Measurements from ENCODE around the gene JAZF1. TPM values are rescaled to one million over a fixed set of nuclear protein-coding genes. Genes with fewer than 3 reads are reported as not detected.

Gene JAZF1
- total RNA-seq, 4 donors from 2014 or later, result 1.6 to 8.6 (median 5.3) TPM

- H3K27ac ChIP-seq, result no peak overlapping the region
- peaks cover 3 to 4% of the 10 kb centered on the region in 2 donors for H3K4me1 ChIP-seq
- H3K36me3 ChIP-seq, result no peaks in the 10 kb centered on the region
- in situ Hi-C loops (cut with MboI; ENCODE audit: low sequenced_read_pairs in 4 of 4), result loop anchor here in 1 of 4 donors (10.0 kb wide), 1 partner anchor 104 kb away; no protein-coding TSS in a partner anchor
- intact Hi-C loops (cut with DNase I; ENCODE audit: low total_unique reads), result loop anchor here (10.0 kb wide), 2 partner anchors 364 to 454 kb away; partner anchors contain the start of gene HIBADH
- H3K9me3 ChIP-seq, result no peaks in the 10 kb centered on the region
- H3K27me3 ChIP-seq, result no peaks in the 10 kb centered on the region
- H3K4me3 ChIP-seq, result no peak overlapping the region
- TF ChIP-seq POLR2A (IDR thresholded peaks at IDR 0.05), result no peak
- no peak for TF ChIP-seq CTCF (IDR thresholded peaks at IDR 0.05 in 4 of 5, conservative IDR thresholded peaks at IDR 0.05 in 1 of 5)
- DNase-seq (no peak), ATAC-seq (no peak)
Measured at GRCh38 chr7:28029051-28029450, 151.5 kb downstream of the JAZF1 start.

DNA sequence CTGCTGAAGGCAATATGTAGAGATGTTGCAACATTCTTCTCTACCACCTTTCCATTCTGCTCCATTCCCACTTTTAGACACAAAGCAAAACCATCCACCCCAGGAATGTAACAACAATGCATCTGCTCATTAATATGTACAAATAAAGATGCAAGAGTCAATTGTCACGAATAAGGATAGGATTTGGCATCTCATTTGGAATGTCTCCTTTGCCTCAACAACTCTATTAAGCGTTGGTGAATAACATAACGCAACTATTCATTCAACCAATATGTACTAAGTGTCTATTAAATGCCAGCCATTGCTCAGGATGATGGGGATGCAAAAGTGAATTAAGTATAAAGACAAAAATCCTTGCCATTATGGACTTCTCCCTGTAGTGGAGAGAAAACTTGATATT lies 152.1 kb downstream of the JAZF1 start:
- Histone ChIP-seq H3K4me3 (no peak overlapping the region), H3K4me1 (peaks cover 3 to 4% of the 10 kb centered on the region in 2 donors), H3K36me3 (no peaks in the 10 kb centered on the region), H3K9me3 (no peaks in the 10 kb centered on the region), H3K27ac (no peak overlapping the region), H3K27me3 (no peaks in the 10 kb centered on the region)
- in situ Hi-C loops (cut with MboI; ENCODE audit: low sequenced_read_pairs in 4 of 4), result loop anchor here in 1 of 4 donors (10.0 kb wide), 1 partner anchor 104 kb away; no protein-coding TSS in a partner anchor
- DNase-seq (no peak), ATAC-seq (no peak)
- intact Hi-C loops (cut with DNase I; ENCODE audit: low total_unique reads), result loop anchor here (10.0 kb wide), 2 partner anchors 364 to 454 kb away; partner anchors contain the start of gene HIBADH
- TF ChIP-seq CTCF (IDR thresholded peaks at IDR 0.05 in 4 of 5, conservative IDR thresholded peaks at IDR 0.05 in 1 of 5) (no peak), POLR2A (IDR thresholded peaks at IDR 0.05) (no peak)

- intact Hi-C loops (cut with DNase I; ENCODE audit: low total_unique reads) (loop anchor here (10.0 kb wide), 2 partner anchors 361 to 451 kb away; partner anchors contain the start of gene HIBADH), in situ Hi-C loops (cut with MboI; ENCODE audit: low sequenced_read_pairs in 4 of 4) (loop anchor here in 1 of 4 donors (10.0 kb wide), 1 partner anchor 101 kb away; no protein-coding TSS in a partner anchor)
- H3K27ac ChIP-seq, result no peak overlapping the region
- peaks cover 3 to 4% of the 10 kb centered on the region in 2 donors for H3K4me1 ChIP-seq
- H3K9me3 ChIP-seq, result no peaks in the 10 kb centered on the region
- no peak for ATAC-seq
- no peak for TF ChIP-seq CTCF (IDR thresholded peaks at IDR 0.05 in 4 of 5, conservative IDR thresholded peaks at IDR 0.05 in 1 of 5)
- no peak for TF ChIP-seq POLR2A (IDR thresholded peaks at IDR 0.05)
- H3K27me3 ChIP-seq, result no peaks in the 10 kb centered on the region
- DNase-seq, result no peak
- no peak overlapping the region for H3K4me3 ChIP-seq
- H3K36me3 ChIP-seq, result no peaks in the 10 kb centered on the region
Measured at GRCh38 chr7:28026237-28026636, 154.4 kb downstream of the JAZF1 start.

GRCh38 chr7:28024786-28025334 lies 155.7 kb downstream of the JAZF1 start:
- no peak for TF ChIP-seq POLR2A (IDR thresholded peaks at IDR 0.05)
- no peak for TF ChIP-seq CTCF (IDR thresholded peaks at IDR 0.05 in 4 of 5, conservative IDR thresholded peaks at IDR 0.05 in 1 of 5)
- in situ Hi-C loops (cut with MboI; ENCODE audit: low sequenced_read_pairs in 4 of 4) (loop anchor here in 2 of 4 donors (10.0 to 25.0 kb wide), 2 partner anchors 100 to 238 kb away; no protein-coding TSS in a partner anchor), intact Hi-C loops (cut with DNase I; ENCODE audit: low total_unique reads) (loop anchor here (5.0 to 10.0 kb wide), 3 partner anchors 103 to 450 kb away; partner anchors contain the start of gene HIBADH)
- Histone ChIP-seq H3K27ac (no peak overlapping the region), H3K27me3 (no peaks in the 10 kb centered on the region), H3K4me3 (no peak overlapping the region), H3K9me3 (no peaks in the 10 kb centered on the region), H3K36me3 (no peaks in the 10 kb centered on the region), H3K4me1 (peaks cover 7 to 12% of the 10 kb centered on the region in 2 donors)
- ATAC-seq, result no peak
- DNase-seq, result no peak
